ENCODE results near the gene SLC25A30. TPM values are rescaled to one million over a fixed set of nuclear protein-coding genes. Genes with fewer than 3 reads are reported as not detected.

The SLC25A30 gene
- total and polyA plus RNA-seq, 2 of the 13 experiments (the other 11 are each of a cell fraction or from before 2014, with no cell fraction given): 19.6 to 22.5 TPM

DNA sequence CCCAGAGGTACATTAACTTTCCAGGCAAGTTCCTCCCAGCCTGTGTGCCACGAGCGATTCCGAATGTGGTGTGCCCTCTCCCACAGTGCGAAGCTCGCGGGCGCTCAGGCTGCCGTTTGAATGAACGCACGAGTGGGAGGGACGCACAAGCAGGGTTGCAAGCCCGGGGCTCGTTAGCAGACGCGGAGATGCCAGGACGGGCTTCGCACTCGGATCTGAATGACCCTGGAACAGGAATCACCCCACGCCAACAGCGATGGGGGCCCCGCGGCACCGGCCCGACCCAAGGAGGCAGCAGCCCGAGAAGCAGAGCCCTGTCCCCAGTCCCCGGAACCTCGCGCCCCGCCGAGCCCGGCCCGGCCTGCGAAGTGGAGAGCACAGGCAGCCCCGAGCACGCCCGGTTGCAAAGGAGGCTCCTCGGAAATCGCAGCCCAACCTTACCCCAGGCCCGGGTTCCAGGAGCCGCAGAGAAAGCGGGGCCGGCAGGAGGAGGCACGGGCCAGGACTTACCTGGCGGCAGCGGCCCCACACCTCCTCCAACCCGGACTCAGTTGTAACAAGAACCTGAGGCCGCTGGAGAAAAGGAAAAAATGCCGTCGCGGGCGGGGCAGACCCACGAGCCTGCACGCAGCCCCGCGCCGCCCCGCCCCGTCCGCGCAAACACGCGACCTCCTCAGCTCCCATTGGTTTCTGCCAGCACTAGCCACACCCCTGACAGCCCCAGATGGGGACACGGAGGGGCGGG, at the start of gene SLC25A30 (continued):
- TF ChIP-seq, protein P1, sequence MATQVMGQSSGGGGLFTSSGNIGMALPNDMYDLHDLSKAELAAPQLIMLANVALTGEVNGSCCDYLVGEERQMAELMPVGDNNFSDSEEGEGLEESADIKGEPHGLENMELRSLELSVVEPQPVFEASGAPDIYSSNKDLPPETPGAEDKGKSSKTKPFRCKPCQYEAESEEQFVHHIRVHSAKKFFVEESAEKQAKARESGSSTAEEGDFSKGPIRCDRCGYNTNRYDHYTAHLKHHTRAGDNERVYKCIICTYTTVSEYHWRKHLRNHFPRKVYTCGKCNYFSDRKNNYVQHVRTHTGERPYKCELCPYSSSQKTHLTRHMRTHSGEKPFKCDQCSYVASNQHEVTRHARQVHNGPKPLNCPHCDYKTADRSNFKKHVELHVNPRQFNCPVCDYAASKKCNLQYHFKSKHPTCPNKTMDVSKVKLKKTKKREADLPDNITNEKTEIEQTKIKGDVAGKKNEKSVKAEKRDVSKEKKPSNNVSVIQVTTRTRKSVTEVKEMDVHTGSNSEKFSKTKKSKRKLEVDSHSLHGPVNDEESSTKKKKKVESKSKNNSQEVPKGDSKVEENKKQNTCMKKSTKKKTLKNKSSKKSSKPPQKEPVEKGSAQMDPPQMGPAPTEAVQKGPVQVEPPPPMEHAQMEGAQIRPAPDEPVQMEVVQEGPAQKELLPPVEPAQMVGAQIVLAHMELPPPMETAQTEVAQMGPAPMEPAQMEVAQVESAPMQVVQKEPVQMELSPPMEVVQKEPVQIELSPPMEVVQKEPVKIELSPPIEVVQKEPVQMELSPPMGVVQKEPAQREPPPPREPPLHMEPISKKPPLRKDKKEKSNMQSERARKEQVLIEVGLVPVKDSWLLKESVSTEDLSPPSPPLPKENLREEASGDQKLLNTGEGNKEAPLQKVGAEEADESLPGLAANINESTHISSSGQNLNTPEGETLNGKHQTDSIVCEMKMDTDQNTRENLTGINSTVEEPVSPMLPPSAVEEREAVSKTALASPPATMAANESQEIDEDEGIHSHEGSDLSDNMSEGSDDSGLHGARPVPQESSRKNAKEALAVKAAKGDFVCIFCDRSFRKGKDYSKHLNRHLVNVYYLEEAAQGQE (IDR thresholded peaks at IDR 0.05; ENCODE audit: borderline replicate concordance in 1 of 2, low read depth in 1 of 2, low read length in 2 of 2): peak in 1 of 2 experiments; percentile 55; a peak in 1 of 4 replicates
- peak; percentile 70; the same call in 1 of the 2 replicates for TF ChIP-seq NKX3-1 (CRISPR knock-in tag; IDR thresholded peaks at IDR 0.05)
- peak; percentile 63 for TF ChIP-seq HNRNPLL (IDR thresholded peaks at IDR 0.05; ENCODE audit: low read depth, low read length, poor library complexity, severe bottlenecking)
- peak; percentile 71; the same call in 1 of the 2 replicates for TF ChIP-seq SRY (CRISPR knock-in tag; IDR thresholded peaks at IDR 0.05)
- TF ChIP-seq KLF11 (CRISPR knock-in tag; IDR thresholded peaks at IDR 0.05): no peak
- peak; percentile 16; the same call in 1 of the 2 replicates for TF ChIP-seq IRF2 (CRISPR knock-in tag; IDR thresholded peaks at IDR 0.05)
- peak; percentile 89; the same call in 1 of the 2 replicates for TF ChIP-seq ZNF766 (CRISPR knock-in tag; IDR thresholded peaks at IDR 0.05; ENCODE audit: borderline replicate concordance)
- TF ChIP-seq RNF2 (conservative IDR thresholded peaks at IDR 0.05; ENCODE audit: low read depth): 0 out of 2 replicates have a peak, but pooled peaks have one; percentile 32
- 0 out of 2 replicates have a peak, but pooled peaks have one; percentile 9 for TF ChIP-seq ZNF124 (CRISPR knock-in tag; IDR thresholded peaks at IDR 0.05)
- TF ChIP-seq NFYB (CRISPR knock-in tag; IDR thresholded peaks at IDR 0.05): peak; percentile 56
- TF ChIP-seq ZNF24 (IDR thresholded peaks at IDR 0.05): no peak
- TF ChIP-seq EED (CRISPR knock-in tag; IDR thresholded peaks at IDR 0.05): peak; percentile 41; the same call in 1 of the 2 replicates
- no peak for TF ChIP-seq TEAD2 (CRISPR knock-in tag; IDR thresholded peaks at IDR 0.05)
- no peak; the same call in 1 of the 2 replicates for TF ChIP-seq POGZ (CRISPR knock-in tag; IDR thresholded peaks at IDR 0.05)
- TF ChIP-seq, protein P2, sequence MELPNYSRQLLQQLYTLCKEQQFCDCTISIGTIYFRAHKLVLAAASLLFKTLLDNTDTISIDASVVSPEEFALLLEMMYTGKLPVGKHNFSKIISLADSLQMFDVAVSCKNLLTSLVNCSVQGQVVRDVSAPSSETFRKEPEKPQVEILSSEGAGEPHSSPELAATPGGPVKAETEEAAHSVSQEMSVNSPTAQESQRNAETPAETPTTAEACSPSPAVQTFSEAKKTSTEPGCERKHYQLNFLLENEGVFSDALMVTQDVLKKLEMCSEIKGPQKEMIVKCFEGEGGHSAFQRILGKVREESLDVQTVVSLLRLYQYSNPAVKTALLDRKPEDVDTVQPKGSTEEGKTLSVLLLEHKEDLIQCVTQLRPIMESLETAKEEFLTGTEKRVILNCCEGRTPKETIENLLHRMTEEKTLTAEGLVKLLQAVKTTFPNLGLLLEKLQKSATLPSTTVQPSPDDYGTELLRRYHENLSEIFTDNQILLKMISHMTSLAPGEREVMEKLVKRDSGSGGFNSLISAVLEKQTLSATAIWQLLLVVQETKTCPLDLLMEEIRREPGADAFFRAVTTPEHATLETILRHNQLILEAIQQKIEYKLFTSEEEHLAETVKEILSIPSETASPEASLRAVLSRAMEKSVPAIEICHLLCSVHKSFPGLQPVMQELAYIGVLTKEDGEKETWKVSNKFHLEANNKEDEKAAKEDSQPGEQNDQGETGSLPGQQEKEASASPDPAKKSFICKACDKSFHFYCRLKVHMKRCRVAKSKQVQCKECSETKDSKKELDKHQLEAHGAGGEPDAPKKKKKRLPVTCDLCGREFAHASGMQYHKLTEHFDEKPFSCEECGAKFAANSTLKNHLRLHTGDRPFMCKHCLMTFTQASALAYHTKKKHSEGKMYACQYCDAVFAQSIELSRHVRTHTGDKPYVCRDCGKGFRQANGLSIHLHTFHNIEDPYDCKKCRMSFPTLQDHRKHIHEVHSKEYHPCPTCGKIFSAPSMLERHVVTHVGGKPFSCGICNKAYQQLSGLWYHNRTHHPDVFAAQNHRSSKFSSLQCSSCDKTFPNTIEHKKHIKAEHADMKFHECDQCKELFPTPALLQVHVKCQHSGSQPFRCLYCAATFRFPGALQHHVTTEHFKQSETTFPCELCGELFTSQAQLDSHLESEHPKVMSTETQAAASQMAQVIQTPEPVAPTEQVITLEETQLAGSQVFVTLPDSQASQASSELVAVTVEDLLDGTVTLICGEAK (IDR thresholded peaks at IDR 0.05): no peak
- TF ChIP-seq, protein P2 (CRISPR knock-in tag; IDR thresholded peaks at IDR 0.05): peak; percentile 59; the same call in 1 of the 2 replicates
- TF ChIP-seq POLR2A (IDR thresholded peaks at IDR 0.05; ENCODE audit: insufficient read depth in 1 of 2, low read depth in 2 of 2, low read length in 2 of 2): peak; percentile 65 to 91; a peak in 3 of 4 replicates

Measured in HepG2 (cell line).